HG03066 (cell line): ENCODE results near the gene RIC3.

Source experiments
- ATAC-seq: cut with Tn5 transposase; IDR thresholded peaks from one replicate; pipeline ENCODE4 v1.9.1; 2021; ENCODE audit warnings: low read depth; ENCODE audit not compliant: unreplicated experiment

RIC3 gene

DNA sequence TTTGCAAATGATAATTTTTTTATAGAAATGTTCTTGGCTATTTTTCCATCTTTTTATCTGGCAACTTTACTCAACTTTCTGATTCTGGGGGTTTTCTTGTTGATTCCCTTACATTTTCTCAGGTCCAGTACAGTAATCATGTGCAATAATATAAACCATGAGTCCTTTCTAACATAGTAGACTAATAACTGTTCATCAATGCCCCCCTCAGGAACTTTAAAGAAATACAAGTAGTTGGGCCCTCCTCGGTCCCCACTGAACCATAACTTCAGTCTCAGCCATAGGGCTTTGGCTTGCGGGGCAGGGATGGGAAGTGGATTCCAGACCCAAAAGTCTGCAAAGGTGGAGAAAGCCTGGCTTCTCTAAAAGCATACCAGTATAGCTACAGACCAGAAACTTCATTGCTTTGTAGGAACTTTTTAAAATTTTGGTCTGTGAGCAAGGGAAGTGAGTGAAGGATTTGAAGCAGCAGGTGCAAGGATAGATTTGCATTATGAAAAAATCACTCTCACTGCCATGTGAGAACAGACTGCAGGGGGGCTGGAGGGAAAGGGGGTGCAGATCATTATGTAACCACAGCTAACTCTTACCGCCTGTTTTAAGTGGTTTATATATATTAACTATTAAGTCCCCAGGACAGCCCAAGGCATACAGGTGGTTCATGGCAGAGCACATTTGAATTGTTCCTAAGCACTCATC is 98.3 kb downstream of the RIC3 start:
- ATAC-seq = no peak

DNA sequence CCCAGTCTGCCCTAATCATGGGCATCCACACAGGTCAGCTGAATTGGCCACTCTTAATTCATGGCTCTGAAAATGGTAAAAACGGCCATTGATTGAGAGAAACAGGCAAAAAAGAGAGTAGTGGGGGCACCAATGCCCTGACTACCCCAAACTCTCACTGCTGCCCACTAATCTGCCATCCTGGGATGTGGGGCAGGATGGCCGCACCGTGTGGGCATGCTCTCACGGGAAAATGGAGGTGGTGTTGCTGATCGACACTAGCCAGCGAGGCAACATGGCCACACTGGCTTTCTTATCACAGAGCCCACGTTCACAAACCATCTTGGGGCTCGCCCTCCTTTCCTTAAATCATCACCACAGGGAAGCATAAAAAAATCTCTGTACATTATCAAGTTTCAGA is 99.1 kb downstream of the RIC3 start:
- ATAC-seq = no peak

GRCh38 chr11:8068605-8069221 is 100.1 kb downstream of the RIC3 start:
- no peak for ATAC-seq

DNA sequence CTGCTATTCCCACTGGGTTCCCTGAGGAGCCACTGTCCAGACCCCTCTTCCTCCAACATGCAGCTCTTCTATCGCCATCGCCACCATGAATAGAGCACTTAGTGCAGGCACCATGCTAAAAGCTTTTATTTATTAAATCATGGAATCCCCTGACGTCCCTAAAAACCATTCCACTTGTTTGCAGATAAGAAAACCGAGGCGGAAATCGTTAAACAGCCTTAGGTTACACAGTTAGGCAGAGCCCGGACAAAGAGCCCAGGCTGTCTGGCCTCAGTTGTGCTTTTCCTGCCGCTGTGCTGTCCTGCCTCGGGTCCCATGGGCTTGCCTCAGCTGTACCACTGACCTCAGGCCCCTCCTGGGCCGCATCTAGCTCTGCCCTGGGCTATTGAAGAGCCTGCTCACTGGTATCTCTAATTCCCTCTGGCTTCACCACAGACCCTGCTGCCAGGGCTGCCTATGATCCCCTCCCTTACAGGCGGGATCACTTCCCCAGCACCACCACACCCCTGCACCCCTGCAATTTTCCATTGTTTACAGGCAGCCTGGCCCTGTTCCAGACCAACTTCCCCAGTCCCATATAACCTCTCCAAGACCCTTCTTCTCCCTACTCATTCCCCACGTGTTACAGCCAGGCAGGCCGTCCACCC is 100.8 kb downstream of the RIC3 start:
- ATAC-seq = no peak

GRCh38 chr11:8067567-8067928 is 101.3 kb downstream of the RIC3 start:
- ATAC-seq = no peak

DNA sequence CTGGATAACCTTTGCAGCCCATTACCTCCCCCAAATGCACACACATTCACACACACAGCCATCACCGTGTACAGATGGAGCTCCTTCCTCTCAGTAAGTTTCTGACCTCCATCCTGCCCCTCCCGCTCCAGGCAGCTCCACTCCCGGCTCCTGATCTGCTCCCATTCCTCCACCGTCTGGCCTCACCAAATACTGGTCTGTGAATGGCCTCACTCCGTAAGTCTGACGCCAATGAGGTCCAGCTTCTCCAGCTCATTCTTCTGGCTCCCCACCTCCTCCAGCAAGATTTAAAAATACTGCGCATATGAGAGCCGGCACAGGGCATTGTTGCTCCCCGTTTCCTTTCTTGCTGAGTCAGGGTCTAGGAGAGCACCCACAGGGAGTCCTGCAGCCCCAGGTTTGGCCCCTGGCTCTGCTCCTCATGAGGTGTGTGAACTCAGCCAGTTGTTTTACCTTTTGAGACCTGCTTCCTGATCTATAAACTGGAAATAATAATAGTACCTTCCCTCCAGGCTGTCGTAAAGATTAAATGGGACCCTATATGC is 101.8 kb downstream of the RIC3 start:
- no peak for ATAC-seq

DNA sequence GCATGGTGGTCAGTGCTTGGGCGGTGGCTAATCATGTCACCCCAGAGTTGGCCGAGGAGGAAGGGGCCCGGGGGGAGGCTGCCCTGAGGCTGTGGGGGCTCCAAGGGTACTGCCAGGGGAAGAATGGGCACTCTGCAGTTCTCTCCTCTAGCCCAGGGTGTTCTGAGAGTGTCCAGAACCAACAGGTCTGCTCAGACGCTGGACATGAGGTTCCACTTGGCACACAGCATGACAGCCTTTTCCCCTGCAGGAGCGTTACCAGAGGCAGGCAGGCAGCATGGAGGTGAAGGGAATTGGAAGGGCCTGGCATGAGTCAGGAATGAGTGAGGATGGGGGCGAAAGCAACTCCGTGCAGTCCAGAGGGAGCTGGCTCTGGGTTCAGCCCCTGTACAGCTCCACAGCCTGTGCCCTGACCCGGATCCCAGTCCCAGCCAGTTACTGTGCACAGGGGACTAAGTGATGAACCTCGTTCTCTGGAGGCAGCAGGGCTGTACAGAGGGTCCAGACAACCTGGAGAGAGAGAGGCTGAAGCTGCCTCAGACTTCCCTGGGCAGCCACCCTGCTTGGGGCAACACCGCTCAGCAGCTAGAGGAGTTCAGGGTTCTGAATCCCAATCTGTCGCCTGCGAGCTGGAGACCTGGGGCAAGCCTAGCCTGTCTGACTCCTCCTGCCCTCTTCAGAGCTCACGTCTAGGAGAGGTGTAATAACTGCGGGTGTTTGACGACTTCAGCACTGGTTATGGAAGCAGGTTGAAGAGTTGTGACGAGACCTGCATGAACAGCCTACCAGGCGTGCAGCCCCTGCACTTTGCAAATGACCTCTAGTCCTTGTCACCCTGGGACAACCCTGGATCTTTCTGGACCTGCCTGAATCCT is 102.6 kb downstream of the RIC3 start:
- no peak for ATAC-seq

DNA sequence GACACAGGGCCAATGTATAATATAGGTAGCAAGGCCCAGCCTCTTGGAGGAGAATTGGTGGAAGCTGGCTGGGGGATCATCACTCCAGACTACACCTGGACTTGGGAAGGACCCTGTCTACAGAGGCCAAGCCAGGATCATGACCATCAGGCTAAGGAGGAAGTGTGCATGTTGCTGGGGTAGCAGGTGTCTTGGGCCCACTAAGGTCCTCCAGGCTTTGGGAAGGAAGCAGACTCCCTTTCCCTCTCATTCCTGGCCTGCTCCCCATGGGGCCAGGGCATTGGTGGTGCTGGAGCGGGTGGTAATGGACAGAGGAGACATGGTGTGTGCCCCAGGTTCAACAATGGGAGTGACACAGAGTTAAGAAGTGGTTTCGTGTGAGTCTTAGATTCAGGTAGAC is 103.8 kb downstream of the RIC3 start:
- no peak for ATAC-seq

- no peak for ATAC-seq
These were observed 105.5 kb downstream of the RIC3 start for GRCh38 chr11:8063324-8063723.

DNA sequence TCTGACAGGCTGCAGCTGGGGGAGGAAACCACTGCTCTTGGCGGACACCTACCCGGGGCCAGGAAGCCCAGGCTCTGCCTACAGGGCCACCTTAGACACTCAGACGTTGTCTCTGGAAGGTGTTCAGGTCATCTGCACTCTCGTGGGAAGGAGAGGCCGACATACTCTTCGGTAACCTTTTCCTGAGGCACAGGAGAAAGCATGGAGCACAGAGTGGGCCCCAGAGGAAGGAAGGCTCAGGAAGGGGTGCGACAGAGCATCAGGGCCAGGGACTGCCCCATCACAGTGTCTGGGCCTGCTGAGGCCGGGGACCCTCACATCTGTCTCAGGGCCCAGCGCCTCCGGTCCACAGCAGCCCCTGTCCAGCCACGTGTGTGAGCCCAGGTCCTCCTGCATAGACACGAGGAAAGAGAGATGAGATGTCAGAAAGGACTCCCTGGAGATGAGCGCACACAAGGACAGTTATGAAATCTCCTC is 106.0 kb downstream of the RIC3 start:
- no peak for ATAC-seq

DNA sequence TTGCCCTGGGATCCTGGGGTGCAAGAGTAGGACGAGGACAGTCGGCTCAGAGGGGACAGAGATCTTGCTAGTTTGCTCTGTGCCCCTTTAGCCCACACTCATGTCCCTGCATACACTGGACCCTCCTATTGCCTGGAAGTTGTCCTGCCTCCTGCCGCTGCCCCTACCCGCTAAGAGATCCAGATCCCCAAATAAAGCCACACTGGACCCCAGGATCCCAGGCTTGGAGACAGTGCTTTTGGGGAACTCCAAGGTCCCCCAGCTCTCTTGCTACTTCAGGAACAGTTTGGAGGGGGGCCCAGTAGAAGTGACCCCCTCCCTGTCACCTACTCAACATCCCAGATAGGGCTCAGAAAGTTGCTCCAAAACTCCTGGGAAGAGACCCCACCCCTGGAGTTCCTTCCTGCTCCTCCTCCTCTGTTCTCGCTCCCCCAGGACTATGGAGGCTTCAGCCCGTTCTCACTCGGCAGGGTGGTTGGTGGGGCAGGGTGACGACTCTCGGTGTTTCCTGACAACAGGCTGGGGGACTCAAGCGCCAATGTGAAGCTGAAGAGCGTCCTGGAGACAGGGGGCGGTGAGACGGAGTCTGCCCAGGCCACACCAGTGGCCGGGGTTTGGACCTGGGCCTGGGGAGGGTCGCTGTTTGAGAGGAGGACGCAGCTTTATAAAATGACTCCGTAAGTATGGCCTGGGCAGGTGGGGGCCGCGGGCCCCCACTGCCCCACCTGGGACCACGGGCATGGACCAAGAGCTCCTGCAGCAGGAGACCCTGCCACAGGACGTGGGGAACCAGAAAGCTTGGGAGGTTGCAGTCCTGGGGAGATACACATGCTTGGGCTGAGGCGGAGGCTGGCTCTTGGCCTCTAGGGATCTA is 107.0 kb downstream of the RIC3 start:
- ATAC-seq = no peak

GRCh38 chr11:8060801-8061554 is 107.8 kb downstream of the RIC3 start:
- no peak for ATAC-seq

- no peak for ATAC-seq
These were observed 108.6 kb downstream of the RIC3 start for GRCh38 chr11:8060146-8060719.

- no peak for ATAC-seq
These were observed 109.2 kb downstream of the RIC3 start for GRCh38 chr11:8059571-8060011.

GRCh38 chr11:8059030-8059429 is 109.8 kb downstream of the RIC3 start:
- no peak for ATAC-seq

- ATAC-seq = no peak
These were observed 110.6 kb downstream of the RIC3 start for GRCh38 chr11:8058216-8058615.

DNA sequence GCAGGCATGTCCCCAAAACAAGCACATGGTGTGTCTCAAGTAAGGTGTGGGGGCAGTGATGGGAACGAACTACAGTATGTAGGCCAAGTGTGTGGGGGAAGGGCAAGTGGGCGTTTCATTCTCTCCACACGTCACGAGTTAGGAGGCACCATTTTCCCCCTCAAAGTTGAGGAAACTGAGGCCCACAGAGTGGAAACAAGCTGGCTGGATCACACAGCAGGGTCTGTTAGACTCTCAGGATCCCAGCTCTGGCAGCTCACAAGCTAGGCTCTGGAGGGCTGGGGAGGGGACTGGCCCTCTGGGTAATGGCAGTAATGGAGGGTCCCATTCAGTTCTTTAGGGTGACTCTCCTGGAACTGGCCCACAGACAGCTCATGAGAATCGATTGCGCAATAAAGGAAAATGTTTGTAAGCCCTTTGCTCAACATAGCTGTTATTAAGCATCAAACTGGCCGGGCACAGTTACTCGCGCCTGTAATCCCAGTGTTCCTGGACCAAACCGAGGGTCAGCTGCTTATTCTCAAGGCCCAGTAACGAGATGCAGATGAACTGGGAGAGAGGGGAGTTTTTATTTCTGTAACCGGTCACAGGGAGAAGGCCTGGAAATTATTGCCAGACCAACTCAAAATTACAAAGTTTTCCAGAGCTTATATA is 111.9 kb downstream of the RIC3 start:
- ATAC-seq = no peak
